Rectal smooth muscle tissue (tissue), 1 donor: ENCODE measurements around the gene F2RL1.

Experiments used
- H3K27ac ChIP-seq: one replicate; pipeline ENCODE4 v1.7.0; 2013; ENCODE audit warnings: low read depth, low read length, inconsistent platforms
- H3K27me3 ChIP-seq: one replicate; pipeline ENCODE4 v1.7.0; 2013; ENCODE audit warnings: low read length; ENCODE audit not compliant: control insufficient read depth, insufficient read depth
- H3K36me3 ChIP-seq: one replicate; pipeline ENCODE4 v1.7.0; 2013; ENCODE audit warnings: low read length; ENCODE audit not compliant: control insufficient read depth, insufficient read depth
- H3K4me1 ChIP-seq: one replicate; pipeline ENCODE4 v1.7.0; 2013; ENCODE audit warnings: low read length; ENCODE audit not compliant: control insufficient read depth, insufficient read depth
- H3K4me3 ChIP-seq: one replicate; pipeline ENCODE4 v1.7.0; 2013; ENCODE audit warnings: low read length
- H3K9ac ChIP-seq: one replicate; pipeline ENCODE4 v1.7.0; 2013; ENCODE audit warnings: low read length

Gene F2RL1

GRCh38 chr5:76790632-76791290 is 28.1 kb upstream of the F2RL1 start:
- H3K4me3 ChIP-seq: no peak overlapping the region
- no peaks in the 10 kb centered on the region for H3K4me1 ChIP-seq
- no peak overlapping the region for H3K9ac ChIP-seq
- H3K36me3 ChIP-seq: no peaks in the 10 kb centered on the region
- H3K27me3 ChIP-seq: no peaks in the 10 kb centered on the region
- no peak overlapping the region for H3K27ac ChIP-seq

- H3K4me1 ChIP-seq: no peaks in the 10 kb centered on the region
- no peak overlapping the region for H3K9ac ChIP-seq
Measured at GRCh38 chr5:76791461-76791860, 27.4 kb upstream of the F2RL1 start.

GRCh38 chr5:76794871-76795270 is 24.0 kb upstream of the F2RL1 start:
- H3K27ac ChIP-seq: no peak overlapping the region
- no peaks in the 10 kb centered on the region for H3K36me3 ChIP-seq
- no peaks in the 10 kb centered on the region for H3K4me1 ChIP-seq
- no peak overlapping the region for H3K4me3 ChIP-seq
- no peaks in the 10 kb centered on the region for H3K27me3 ChIP-seq
- H3K9ac ChIP-seq: no peak overlapping the region

More at GRCh38 chr5:76791461-76791860, 27.4 kb upstream of the F2RL1 start:
- H3K4me3 ChIP-seq: no peak overlapping the region
- no peak overlapping the region for H3K27ac ChIP-seq
- no peaks in the 10 kb centered on the region for H3K27me3 ChIP-seq
- no peaks in the 10 kb centered on the region for H3K36me3 ChIP-seq

- Histone ChIP-seq H3K27ac (no peak overlapping the region), H3K4me3 (no peak overlapping the region), H3K4me1 (no peaks in the 10 kb centered on the region), H3K27me3 (no peaks in the 10 kb centered on the region), H3K36me3 (no peaks in the 10 kb centered on the region), H3K9ac (no peak overlapping the region)
Measured at GRCh38 chr5:76799588-76799987, 19.2 kb upstream of the F2RL1 start.

- H3K27me3 ChIP-seq: no peaks in the 10 kb centered on the region
- H3K4me3 ChIP-seq: no peak overlapping the region
- no peaks in the 10 kb centered on the region for H3K4me1 ChIP-seq
- H3K36me3 ChIP-seq: no peaks in the 10 kb centered on the region
- H3K9ac ChIP-seq: no peak overlapping the region
- H3K27ac ChIP-seq: no peak overlapping the region
Measured at GRCh38 chr5:76800579-76800978, 18.3 kb upstream of the F2RL1 start.

- Histone ChIP-seq H3K4me1 (no peaks in the 10 kb centered on the region), H3K36me3 (no peaks in the 10 kb centered on the region), H3K27me3 (no peaks in the 10 kb centered on the region), H3K9ac (no peak overlapping the region), H3K27ac (no peak overlapping the region), H3K4me3 (no peak overlapping the region)
Measured at GRCh38 chr5:76801159-76801802, 17.5 kb upstream of the F2RL1 start.

GRCh38 chr5:76801803-76802195 is 17.0 kb upstream of the F2RL1 start:
- Histone ChIP-seq H3K27ac (no peak overlapping the region), H3K4me1 (no peaks in the 10 kb centered on the region), H3K9ac (no peak overlapping the region), H3K27me3 (no peaks in the 10 kb centered on the region), H3K36me3 (no peaks in the 10 kb centered on the region), H3K4me3 (no peak overlapping the region)

GRCh38 chr5:76804266-76804665 is 14.6 kb upstream of the F2RL1 start:
- Histone ChIP-seq H3K9ac (no peak overlapping the region), H3K4me1 (no peaks in the 10 kb centered on the region), H3K27me3 (no peaks in the 10 kb centered on the region), H3K4me3 (no peak overlapping the region), H3K27ac (no peak overlapping the region), H3K36me3 (no peaks in the 10 kb centered on the region)

GRCh38 chr5:76805821-76806505 is 12.9 kb upstream of the F2RL1 start:
- H3K27me3 ChIP-seq: no peaks in the 10 kb centered on the region
- H3K27ac ChIP-seq: no peak overlapping the region
- no peak overlapping the region for H3K9ac ChIP-seq
- H3K4me1 ChIP-seq: no peaks in the 10 kb centered on the region
- H3K36me3 ChIP-seq: no peaks in the 10 kb centered on the region
- no peak overlapping the region for H3K4me3 ChIP-seq

- no peaks in the 10 kb centered on the region for H3K27me3 ChIP-seq
- H3K9ac ChIP-seq: no peak overlapping the region
- no peak overlapping the region for H3K4me3 ChIP-seq
- no peak overlapping the region for H3K27ac ChIP-seq
- no peaks in the 10 kb centered on the region for H3K36me3 ChIP-seq
- no peaks in the 10 kb centered on the region for H3K4me1 ChIP-seq
Measured at GRCh38 chr5:76807296-76807695, 11.5 kb upstream of the F2RL1 start.

GRCh38 chr5:76808141-76808691 is 10.6 kb upstream of the F2RL1 start:
- Histone ChIP-seq H3K4me1 (no peaks in the 10 kb centered on the region), H3K4me3 (no peak overlapping the region), H3K36me3 (no peaks in the 10 kb centered on the region), H3K27me3 (no peaks in the 10 kb centered on the region), H3K9ac (no peak overlapping the region), H3K27ac (no peak overlapping the region)

GRCh38 chr5:76809141-76809540 is 9.7 kb upstream of the F2RL1 start:
- no peaks in the 10 kb centered on the region for H3K27me3 ChIP-seq
- H3K9ac ChIP-seq: no peak overlapping the region
- H3K4me3 ChIP-seq: no peak overlapping the region
- H3K4me1 ChIP-seq: no peaks in the 10 kb centered on the region
- no peaks in the 10 kb centered on the region for H3K36me3 ChIP-seq
- no peak overlapping the region for H3K27ac ChIP-seq
